T-helper 22 cell (primary cell): ENCODE measurements around the gene ARNT2.
"Not testable (repeated sequence)": the region's sequence is repeated elsewhere in the genome, so short reads cannot be mapped to it uniquely, and the experiment has no call there.

Experiments
- DNase-seq: peaks from one replicate; pipeline ENCODE4 v3.0.0-alpha.2; 2020; ENCODE audit warnings: low read depth

ARNT2 gene

DNA sequence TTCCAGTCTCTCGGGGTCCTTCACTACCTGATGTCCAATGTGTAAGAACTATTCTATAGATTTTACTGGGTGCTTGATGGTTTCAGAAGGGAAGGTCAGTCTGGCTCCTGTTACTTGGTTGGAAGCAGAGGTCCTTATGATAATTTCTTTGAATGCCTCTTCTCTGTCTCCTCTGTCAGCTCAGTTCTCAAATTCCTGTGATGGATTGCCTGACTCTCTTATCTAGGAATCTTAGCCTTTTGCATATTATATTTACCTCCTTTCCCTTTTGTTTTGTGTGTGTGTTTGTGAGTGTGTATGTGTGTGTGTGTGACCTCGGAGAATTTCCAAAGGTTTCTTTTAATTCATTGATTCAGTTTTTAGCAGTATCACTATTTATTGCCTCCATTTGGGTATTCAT is 88.2 kb downstream of the ARNT2 start:
- DNase-seq, result no peak

DNA sequence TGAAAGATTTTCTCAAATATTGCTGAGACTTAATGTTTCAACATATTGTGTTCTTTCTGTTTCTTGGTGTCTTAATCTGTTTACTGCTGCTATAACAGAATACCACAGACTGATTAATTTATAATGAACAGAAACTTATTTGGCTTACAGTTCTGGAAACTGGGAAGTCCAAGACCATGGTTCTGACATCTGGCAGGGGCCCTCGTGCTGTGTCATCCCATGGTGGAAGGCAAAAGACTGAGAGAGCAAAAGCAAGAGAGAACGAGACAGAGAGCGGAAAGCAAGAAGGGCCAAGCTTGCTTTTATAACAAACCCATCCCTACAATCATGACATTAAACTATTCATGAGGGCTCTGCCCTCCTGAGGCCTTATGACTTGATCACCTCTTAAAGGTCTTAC is 88.7 kb downstream of the ARNT2 start:
- DNase-seq, result no peak

DNA sequence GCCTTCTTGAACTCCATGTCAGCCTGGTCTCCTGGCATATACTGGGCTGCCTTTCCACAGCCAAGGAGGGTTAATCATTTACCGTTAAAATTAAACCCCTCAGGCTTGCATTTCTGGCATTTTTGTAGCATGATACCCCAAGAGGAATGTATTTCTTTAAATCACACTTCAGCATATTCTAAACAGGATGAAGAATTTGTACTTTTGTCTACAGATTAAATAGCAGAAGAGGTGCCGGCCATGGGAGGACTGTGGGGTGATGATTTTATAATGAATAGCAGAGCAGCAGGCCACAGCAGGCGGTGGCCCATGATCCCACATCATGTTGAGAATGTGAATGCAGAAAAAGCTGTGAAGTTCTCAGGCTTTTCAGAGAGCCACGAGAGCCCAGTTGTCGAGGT is 90.2 kb downstream of the ARNT2 start:
- no peak for DNase-seq

DNA sequence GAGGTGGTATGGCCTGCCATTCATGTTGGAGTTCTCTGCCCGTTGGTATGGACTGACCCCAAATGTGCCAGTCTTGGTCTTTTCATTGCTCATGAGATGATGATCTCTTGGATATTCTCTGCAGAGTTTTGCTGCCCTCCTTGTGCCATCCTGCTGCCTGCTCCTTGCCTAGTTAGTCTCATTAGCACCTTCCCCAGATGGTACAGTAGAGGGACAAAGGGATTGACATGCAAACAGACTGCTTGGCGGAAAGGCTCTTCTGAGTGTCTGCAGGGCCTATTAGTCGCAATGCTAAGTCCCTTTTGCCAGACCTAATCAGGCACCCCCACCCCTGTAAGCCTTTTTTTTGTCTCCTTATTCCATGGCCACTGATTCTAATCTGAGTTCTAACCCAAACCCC is 90.6 kb downstream of the ARNT2 start:
- DNase-seq, result no peak

DNA sequence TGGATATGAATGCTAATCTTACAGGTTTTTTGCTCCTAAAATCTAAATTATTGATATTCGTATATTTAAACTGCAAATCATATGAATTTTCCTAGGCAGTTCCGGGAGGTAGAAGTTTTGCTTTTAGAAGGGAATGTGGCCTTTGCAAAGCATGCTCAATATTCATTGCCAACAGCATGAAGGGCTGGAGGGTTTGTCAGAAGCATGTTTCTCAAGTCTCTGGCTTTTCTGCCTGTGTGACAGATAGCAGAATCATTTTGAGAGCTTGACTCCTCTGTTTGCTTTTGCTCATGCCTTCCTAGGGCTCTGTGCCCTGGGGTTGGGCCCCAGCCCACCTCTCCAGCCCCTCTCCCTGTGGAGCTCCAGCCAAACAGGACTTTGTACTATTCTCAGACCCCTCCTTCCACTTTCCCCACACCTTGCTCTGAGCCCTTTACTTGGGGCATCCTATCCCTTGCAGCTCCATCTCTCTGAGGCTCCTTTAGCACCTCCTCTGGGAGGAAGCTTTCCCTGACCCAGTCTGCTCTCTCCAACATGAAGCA is 91.3 kb downstream of the ARNT2 start:
- no peak for DNase-seq

DNA sequence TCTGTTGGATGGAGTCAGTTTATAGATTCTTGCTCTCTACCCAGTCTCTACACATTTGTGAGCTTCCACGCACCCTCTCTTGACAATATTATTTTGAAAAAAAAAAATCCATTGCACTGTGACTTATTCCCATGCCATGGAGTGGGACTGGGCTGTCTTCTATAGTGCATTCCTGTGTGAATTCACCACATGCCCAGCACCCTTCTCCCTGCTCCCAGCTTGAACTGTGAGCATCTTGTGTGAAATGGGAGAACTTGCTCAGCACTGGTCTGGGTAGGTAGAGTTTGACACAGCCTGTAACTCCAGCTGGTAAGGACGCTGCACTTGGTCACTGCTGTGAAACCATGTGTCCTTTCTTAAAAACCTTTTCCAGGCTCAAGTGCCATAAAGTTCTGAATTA is 91.9 kb downstream of the ARNT2 start:
- no peak for DNase-seq

DNA sequence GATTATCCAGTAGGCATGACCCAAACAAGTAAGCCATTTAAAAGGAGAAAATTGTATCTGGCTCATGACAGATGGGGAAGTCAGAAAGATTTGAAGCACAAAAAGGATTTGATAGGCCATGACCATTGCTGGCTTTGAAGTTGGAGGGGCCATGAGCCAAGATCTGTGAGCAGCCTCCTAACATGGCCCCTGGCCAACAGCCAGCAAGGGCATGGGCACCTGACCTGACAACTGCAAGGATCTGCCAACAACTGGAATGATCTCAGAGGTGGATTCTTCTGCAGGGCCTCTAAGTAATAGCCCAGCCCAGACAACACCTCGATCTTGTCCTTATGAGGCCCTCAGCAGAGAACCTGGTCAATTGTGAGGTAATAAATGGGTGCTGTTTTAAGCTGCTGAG is 93.0 kb downstream of the ARNT2 start:
- DNase-seq, result no peak

DNA sequence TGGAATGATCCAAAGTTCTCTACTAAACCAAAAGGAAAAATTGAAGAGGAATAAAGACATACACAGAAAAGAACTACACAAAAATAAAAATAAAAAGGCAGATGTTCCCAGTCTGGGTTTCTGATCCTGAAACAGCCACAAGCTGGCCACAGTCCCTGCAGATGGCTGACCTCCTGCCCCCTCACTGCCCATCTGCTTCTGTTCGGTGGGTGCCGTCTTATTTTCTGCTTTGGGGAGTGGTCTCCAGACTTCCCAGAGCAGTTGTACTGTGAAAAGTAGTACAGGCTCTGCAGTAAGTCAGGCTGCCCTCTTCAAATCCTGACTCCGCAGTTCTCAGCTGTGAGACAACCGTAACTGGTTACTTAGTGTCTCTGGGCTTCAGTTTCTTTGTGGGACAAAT is 94.5 kb downstream of the ARNT2 start:
- no peak for DNase-seq

DNA sequence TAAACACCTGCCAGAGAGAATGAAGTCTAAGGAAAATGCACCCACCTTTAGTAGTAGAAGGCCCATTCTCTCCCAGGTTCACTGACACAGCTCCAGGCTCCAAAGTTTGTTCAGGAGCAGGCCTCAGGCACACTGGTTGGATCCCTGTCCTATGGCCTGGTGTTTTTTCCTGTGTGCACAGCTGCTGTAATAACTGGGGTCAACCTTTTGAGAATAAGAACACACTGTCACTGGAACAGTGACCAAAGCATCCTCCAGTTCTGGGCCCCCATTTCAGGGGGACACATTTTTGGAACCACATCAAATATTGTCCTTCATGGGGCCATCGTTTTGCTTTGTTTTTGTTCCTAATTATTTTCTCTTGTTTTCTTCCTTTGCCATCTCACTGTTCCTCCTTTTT is 95.8 kb downstream of the ARNT2 start:
- DNase-seq, result no peak

DNA sequence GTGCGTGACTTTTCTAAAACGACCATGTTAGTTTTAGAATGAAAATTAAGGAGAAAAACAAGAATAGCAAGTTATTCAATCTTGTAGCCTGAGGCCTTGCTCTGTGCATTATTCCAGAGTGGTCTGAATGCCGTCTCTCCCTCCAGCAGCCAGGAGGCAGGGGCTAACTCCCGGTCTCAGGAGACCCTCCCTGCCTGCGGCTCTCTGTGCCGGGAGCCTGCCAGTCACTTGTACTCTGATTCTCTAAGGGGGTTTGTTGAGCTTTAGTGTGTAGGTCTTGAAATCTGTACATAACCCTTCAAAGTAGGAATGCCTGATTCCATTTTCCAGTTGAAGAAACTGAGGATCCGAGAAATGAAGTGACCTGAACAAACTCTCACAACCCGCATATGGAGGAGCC is 97.3 kb downstream of the ARNT2 start:
- no peak for DNase-seq

DNA sequence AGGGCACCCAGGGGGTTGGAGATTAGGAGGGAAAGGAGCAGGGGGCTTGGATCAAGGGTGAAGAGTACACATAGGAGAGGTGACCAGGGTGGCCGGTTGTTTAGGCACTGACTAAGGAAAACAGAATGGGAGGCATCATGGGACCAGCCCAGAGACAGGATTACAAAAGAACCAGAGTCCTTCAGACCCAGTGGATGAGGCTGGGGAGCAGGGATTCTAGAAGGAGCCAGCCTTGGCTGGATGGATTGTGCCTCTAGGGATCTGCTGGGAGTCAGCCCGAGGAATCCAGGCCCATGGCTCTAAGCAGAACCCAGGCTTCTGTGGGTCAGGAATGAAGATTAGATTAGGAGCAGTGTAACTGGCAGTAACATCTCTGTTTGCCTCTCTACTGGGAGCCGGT is 98.6 kb downstream of the ARNT2 start:
- DNase-seq, result no peak

DNA sequence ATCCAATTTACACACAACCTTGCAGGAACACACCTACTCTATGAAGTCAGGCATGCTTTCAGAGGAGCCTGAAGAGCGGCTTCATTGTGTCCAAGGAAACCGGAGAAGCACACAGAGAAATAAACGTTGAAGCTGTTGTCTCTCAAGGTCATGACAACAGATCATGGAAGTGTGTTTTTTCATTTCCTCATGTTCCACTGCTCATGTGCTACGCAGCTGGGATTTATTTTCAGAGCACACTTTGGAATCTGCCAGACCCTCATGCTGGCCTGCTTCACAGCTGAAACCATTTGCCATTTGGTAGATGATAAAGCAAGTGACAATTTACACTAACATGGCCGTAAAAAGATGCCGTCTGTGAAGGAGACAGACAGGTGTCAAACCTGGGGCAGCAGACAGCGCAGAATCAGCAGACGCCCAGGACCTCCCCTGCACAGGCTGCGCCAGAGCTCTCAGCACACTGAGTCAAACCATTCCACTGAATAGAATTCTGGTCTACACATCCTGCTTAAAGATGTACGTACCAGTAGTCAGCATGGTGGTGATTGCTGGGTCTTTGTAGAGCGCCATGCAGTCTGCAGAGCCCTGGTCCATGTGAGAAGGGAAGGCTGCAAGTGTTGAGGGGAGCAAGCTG is 99.3 kb downstream of the ARNT2 start:
- DNase-seq, result no peak

DNA sequence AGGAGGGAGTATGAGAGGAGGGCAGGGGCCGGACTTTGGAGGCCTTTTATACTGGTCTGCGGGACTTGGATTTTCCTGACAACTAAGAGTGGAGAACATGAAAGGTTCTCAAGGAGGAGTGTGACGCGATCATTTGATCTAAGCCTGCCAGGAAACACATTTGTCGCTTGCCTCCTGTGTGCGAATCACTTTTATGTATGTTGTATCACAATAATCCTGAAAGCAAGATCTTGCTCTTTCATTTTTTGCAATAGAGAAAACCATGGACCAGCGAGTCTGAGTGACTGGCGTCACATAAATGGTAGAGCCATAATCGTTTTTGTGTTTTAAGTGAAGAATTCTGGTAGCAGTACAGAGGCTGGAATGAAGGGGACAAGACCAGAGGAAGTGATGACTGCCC is 100.7 kb downstream of the ARNT2 start:
- DNase-seq, result no peak

DNA sequence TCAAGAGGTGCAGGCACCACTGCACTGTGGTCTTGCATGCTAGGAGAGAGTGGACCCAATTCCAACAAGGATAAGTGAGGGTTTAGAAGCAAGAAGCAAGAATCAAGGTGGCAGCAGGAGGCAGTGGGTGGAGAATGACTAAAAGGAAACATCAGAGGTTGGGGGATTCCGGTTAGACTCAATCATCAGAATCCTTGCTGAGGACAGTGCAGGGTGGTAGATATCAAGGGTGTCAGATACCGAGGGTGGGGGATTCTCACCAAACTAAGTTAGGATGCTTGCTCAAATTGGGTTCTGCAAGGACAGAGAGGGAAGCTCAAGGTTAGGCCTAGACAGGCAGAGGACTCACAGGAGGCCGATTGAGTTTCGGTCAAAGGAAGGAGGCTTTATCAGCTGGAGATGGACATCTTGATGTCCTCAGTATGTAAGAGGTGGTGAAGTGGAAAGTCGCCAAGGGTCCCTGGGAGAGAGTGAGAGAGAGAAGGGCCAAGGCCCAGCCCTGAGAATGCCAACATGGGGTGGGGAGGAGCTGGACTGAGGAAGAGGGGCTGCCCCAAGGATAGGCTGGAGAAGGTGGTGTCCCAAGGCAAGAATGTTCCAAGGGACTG is 102.2 kb downstream of the ARNT2 start:
- no peak for DNase-seq

DNA sequence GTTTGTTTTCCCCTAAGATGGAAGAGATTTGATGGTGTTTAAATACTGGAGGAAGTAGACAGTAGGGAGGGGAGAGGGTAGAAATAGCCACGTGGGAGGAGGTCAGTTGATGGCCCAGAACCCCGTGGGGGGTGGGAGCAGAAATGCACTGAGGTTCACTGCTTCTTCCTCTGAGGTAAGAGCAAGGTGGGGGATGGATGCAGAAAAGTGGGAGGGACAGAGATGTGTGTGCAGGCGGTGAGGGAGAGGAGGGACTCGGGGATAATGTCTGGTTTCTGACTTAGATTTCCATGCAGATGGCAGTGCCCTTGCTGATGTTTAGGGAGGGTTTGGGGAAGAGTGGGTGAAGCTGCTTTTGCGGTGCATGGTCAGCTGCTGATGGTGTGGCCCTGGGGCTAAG is 102.9 kb downstream of the ARNT2 start:
- DNase-seq, result no peak

DNA sequence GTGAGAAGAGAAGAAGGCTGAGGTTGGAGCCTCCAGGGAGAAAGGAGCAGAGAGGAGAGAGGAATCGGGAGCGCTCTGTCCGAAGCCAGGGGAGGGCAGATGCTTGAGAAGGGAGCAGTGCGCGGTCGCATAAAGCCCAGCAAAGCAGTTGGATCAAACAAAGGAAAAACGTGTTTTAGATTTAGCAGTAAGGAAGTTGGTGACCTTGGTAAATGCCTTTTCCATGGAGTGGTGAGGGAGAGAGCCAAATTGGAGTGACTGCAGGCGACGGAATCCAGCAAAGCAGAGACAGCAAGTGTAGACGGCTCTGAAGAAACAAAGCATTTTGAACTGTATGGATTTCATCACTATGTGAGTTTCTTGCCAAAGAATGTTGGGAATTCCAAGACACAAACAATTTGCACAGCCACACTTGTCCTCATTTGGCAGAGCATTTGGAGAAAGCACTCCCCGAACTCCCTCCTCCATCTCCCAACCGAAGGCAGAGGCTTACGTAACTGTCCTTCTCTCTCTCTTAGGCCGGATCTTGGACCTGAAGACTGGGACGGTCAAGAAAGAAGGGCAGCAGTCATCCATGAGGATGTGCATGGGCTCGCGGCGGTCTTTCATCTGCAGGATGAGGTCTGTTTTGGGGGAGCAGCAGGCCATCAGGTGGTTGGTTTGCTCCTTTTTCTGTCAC is 103.6 kb downstream of the ARNT2 start:
- DNase-seq, result no peak

DNA sequence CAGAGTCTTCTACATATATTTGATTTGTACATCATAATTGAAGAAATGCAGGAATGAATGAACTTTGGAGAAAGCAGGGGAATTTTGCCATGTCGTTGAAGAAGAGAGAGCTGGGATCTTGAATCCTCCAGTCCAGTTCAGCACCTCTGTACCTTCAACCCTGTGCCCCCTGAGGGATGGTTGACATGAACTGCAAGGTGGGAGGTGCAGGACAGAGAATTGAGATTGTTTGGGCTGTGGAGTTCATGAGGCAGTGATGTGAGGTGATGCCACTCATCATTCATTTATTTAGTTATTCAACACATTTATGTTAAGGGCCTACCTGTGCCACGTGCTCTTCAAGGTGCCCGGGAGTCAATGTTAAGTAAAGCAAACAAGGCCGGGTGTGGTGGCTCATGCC is 104.6 kb downstream of the ARNT2 start:
- no peak for DNase-seq

DNA sequence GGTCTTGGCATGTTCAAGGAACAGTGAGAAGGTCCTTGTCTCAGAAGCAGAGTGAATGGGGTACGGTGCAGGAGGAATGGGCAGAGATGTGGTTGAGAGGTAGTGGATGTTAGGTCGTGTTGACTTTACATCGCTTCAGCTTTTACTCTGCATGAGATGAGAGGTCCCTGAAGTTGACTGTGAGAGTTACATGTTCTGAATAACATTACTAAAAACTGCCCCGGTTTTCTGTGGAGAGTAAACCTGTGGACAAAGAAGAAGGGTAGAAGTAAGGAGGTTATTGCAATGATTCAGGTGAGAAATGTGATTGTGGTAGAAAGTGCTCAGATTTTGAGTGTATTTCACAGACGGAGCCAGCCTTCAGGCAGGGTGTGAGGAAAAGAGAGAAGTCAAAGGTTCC is 105.6 kb downstream of the ARNT2 start:
- no peak for DNase-seq

DNA sequence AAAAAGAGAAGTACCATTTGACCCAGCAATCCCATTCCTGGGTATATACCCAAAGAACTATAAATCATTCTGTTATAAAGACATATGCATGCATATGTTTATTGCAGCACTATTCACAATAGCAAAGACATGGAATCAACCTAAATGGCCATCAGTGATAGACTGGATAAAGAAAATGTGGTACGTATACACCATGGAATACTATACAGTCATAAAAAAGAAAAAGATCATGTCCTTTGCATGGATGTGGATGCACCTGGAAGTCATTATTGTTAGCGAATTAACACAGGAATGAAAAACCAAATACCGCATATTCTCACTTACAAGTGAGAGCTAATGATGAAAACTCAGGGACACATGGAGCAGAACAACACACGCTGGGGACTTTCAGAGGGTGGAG is 106.8 kb downstream of the ARNT2 start:
- not testable (repeated sequence) for DNase-seq

DNA sequence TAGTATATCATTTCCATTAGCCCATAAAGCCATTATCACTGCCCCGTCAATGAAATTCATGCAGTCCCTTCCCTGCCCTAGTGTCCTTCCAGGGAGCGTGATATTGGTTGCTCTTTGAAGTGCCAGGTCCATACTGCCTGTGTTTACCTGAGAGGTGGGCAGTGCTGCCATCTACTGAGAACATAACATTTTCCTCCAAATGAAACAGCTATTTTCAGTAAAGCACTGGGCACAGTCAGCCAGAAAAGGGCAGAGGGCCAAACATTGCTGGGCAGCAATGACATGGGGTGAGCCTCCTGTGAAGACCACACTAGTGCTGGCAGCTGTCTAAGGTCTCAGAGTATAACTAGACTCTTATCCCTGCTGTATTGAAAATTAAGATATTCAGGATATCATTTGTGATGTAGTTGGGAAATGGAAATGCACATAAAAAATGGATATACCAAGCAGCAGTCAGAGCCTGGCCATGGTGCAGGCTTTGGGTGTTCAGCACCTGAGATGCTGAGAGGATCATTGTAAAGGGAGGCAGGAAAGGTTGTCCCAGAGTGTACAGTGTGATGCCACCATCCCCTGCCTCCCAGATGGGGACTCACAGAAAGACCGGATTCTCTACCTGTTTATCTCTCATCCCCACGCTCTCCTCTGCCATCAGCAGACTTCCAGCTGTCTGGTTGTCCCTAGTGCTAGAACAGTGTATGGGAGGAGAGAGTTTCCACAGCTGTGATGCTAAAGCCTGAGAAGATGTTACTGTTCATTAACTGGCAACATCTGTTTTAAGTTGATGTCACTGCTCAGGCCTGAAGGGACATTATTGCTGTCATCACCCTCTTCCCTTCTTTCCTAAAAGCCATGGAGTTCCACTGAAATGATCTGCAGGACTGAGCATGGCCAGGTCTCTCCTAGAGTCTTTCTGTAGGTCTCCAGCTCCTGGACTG is 108.8 kb downstream of the ARNT2 start:
- DNase-seq, result no peak

DNA sequence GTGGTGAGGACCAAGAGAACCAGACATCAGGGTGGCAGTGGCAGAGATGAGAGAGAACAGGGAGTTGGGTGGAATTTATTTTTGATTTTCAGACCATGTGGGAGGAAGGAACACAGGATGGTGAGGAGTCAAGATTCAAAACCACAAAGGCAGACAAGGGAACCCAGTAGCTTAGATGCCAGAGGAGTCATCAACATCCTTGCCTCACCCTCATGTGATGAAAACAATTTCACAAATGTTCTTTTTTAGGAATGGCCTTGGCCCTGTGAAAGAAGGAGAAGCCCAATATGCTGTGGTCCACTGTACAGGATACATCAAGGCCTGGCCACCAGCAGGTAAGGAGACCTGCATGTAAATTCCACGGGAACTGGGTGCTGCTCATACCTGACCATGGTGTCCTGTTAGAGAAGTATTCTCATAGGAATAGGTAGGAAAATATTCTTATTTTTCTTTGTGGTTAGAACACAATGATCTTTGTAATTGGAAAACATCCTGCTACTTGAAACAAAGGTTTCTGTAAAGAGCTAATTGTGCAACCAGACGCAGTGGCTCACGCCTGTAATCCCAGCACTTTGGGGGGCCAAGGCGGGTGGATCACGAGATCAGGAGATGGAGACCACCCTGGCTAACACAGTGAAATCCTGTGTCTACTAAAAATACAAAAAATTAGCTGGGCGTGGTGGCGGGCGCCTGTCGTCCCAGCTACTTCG is 110.0 kb downstream of the ARNT2 start:
- no peak for DNase-seq

DNA sequence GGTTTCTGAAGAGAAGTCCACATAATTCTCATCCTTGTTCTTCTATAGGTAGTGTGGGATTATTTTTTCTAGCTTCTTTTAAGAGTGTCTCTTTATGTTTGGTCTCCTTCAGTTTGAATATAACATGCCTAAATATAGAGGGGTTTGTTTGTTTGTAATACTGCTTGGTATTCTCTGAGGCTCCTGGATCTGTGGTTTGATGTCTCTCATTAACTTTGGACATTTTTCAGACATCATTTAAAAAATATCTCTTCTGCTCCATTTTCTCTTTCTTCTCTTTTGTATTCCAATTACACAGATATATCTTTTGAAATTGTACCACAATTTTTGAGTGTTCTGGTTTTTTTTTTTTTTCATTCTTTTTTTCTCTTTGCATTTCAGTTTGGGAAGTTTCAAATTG is 113.1 kb downstream of the ARNT2 start:
- no peak for DNase-seq
